Endothelial cell of umbilical vein (primary cell): ENCODE data around the gene KLHL1. TPM values are rescaled to one million over a fixed set of nuclear protein-coding genes. Genes with fewer than 3 reads are reported as not detected.

Experiments used
- BruUV-seq: library from RNA; stranded (reverse); fragments of 400-500 nt; replicated peaks from 2 replicates; lab custom pipeline; 2021; lab: Mats Ljungman, UMichigan
- CTCF ChIA-PET: fragments of 300-600, 350-600 bp; sonication (Branson Sonifier 250); formaldehyde crosslinking; loops from one replicate; lab custom pipeline; 2021; ENCODE audit warnings: antibody characterized with exemption, inconsistent platforms; lab: Charles Lee
- POLR2A ChIA-PET: fragments of 300-600, 350-600 bp; sonication (Branson Sonifier 250); formaldehyde crosslinking; loops from one replicate; lab custom pipeline; 2021; ENCODE audit warnings: antibody characterized with exemption, inconsistent platforms; lab: Charles Lee
- DNase-seq: peaks from one replicate; pipeline ENCODE4 v3.0.0-alpha.2; 2011; ENCODE audit warnings: low read depth, low spot score
- FAIRE-seq: peaks from 2 replicates; lab custom pipeline; 2011; peaks lifted over from hg19 to GRCh38; lab: Jason Lieb, UNC
- H2AFZ ChIP-seq: 2 replicates; pipeline ENCODE4 v1.6.0; 2012; ENCODE audit warnings: low read depth, low read length, control low read depth, inconsistent platforms
- H3K27ac ChIP-seq: 2 replicates; pipeline ENCODE4 v1.5.1; 2011; ENCODE audit warnings: low read depth, mild to moderate bottlenecking, control low read depth, low read length, moderate library complexity; ENCODE audit not compliant: insufficient read depth
- H3K27me3 ChIP-seq, 2 experiments: 2 replicates each; pipeline versions ENCODE4 v1.6.0 to v1.6.1; 2011; ENCODE audit warnings: low read length in 2 of 2, mixed read lengths in 1 of 2; ENCODE audit not compliant: control insufficient read depth in 2 of 2, insufficient read depth in 2 of 2
- H3K36me3 ChIP-seq, 2 experiments: 2 replicates in 1 of 2; 3 replicates in 1 of 2; pipeline ENCODE4 v1.5.1; 2011; ENCODE audit warnings: low read length in 2 of 2, mild to moderate bottlenecking in 1 of 2, moderate library complexity in 1 of 2; ENCODE audit not compliant: control insufficient read depth in 2 of 2, insufficient read depth in 2 of 2; ENCODE audit errors: extremely low read depth in 1 of 2
- H3K4me1 ChIP-seq: 3 replicates; pipeline ENCODE4 v1.5.1; 2011; ENCODE audit warnings: mild to moderate bottlenecking, low read length; ENCODE audit not compliant: control insufficient read depth, insufficient read depth; ENCODE audit errors: extremely low read depth
- H3K4me2 ChIP-seq: 2 replicates; pipeline ENCODE4 v1.6.1; 2011; ENCODE audit warnings: low read length, control low read depth, mixed read lengths; ENCODE audit not compliant: insufficient read depth
- H3K4me3 ChIP-seq, 3 experiments: fragments of 200-600 bp in 1 of 3; sonication (generic), shearing (Covaris generic) in 1 of 3; replicated peaks in 1 of 3; 2 replicates each; pipeline ENCODE4 v1.5.1; 2011 to 2016; ENCODE audit warnings: control low read depth in 3 of 3, low read length in 3 of 3, mild to moderate bottlenecking in 2 of 3, inconsistent platforms in 1 of 3, low read depth in 1 of 3, moderate library complexity in 1 of 3; ENCODE audit not compliant: insufficient read depth in 1 of 3
- H3K79me2 ChIP-seq: 2 replicates; pipeline ENCODE4 v1.6.0; 2012; ENCODE audit warnings: low read length, inconsistent platforms; ENCODE audit not compliant: control insufficient read depth, insufficient read depth
- H3K9ac ChIP-seq: replicated peaks from 2 replicates; pipeline ENCODE3; 2011; ENCODE audit warnings: low read length, control low read depth; ENCODE audit not compliant: insufficient read depth; ENCODE audit errors: extremely low read depth
- H3K9me1 ChIP-seq: replicated peaks from 3 replicates; pipeline ENCODE4 v1.6.0; 2011; ENCODE audit warnings: mild to moderate bottlenecking, low read length; ENCODE audit not compliant: control insufficient read depth, insufficient read depth; ENCODE audit errors: extremely low read depth
- H3K9me3 ChIP-seq: replicated peaks from 2 replicates; pipeline ENCODE4 v1.5.1; 2012; ENCODE audit warnings: low read length, inconsistent platforms; ENCODE audit not compliant: control insufficient read depth, insufficient read depth
- H4K20me1 ChIP-seq: replicated peaks from 2 replicates; pipeline ENCODE3; 2011; ENCODE audit warnings: mild to moderate bottlenecking, low read length; ENCODE audit not compliant: control insufficient read depth, insufficient read depth; ENCODE audit errors: extremely low read depth
- CTCF ChIP-seq, 2 donors: IDR thresholded peaks; 1 replicate in 1 of 2; 2 replicates in 1 of 2; pipeline ENCODE4 v1.5.1; 2011; ENCODE audit warnings: low read length in 2 of 2, mild to moderate bottlenecking in 2 of 2, moderate library complexity in 2 of 2, control low read depth in 1 of 2, inconsistent platforms in 1 of 2, low read depth in 1 of 2; ENCODE audit not compliant: insufficient read depth in 1 of 2; ENCODE audit errors: extremely low read depth in 1 of 2
- EZH2 ChIP-seq: IDR thresholded peaks from 2 replicates; pipeline ENCODE4 v1.6.1; 2012; ENCODE audit warnings: borderline replicate concordance, low read depth, mild to moderate bottlenecking, moderate library complexity, low read length, inconsistent platforms; ENCODE audit not compliant: severe bottlenecking
- FOS ChIP-seq: IDR thresholded peaks from 2 replicates; pipeline ENCODE4 v1.6.1; 2011; ENCODE audit warnings: mild to moderate bottlenecking, low read length, moderate library complexity, borderline replicate concordance; ENCODE audit not compliant: insufficient read depth
- GATA2 ChIP-seq: IDR thresholded peaks from 2 replicates; pipeline ENCODE4 v1.7.0; 2011; ENCODE audit warnings: low read depth, mild to moderate bottlenecking, moderate library complexity, mixed read lengths, low read length; ENCODE audit not compliant: insufficient read length, insufficient read depth
- JUN ChIP-seq: IDR thresholded peaks from 2 replicates; pipeline ENCODE4 v1.6.1; 2011; ENCODE audit warnings: borderline replicate concordance, low read depth; ENCODE audit not compliant: insufficient read length, insufficient read depth
- MAX ChIP-seq: IDR thresholded peaks from 2 replicates; pipeline ENCODE4 v1.6.1; 2011; ENCODE audit not compliant: insufficient read depth, insufficient read length
- MYC ChIP-seq: IDR thresholded peaks from one replicate; pipeline ENCODE4 v1.6.1; 2011; ENCODE audit warnings: mild to moderate bottlenecking, low read depth, low read length
- POLR2A ChIP-seq: IDR thresholded peaks from 2 replicates; pipeline ENCODE4 v1.6.1; 2012; ENCODE audit warnings: low read depth, mild to moderate bottlenecking, control low read depth, low read length
- POLR2AphosphoS5 ChIP-seq: IDR thresholded peaks from 2 replicates; pipeline ENCODE4 v1.6.1; 2012; ENCODE audit warnings: low read depth, mild to moderate bottlenecking, control low read depth, low read length, moderate library complexity; ENCODE audit not compliant: insufficient read depth
- dilution Hi-C: fragments of 300-500 bp; cut with MboI; formaldehyde crosslinking; loops from one replicate; pipeline ENCODE4 v1.15.0; 2019; ENCODE audit warnings: low sequenced_read_pairs; ENCODE audit not compliant: extremely low pct_ligation_motif_present
- intact Hi-C: fragments of 100-400 bp; cut with micrococcal nuclease; formaldehyde crosslinking; loops from one replicate; pipeline ENCODE4 v1.10.0; 2022
- polyA plus RNA-seq, 4 experiments: library from polyadenylated mRNA; depleted of rRNA in 3 of 4; stranded (reverse) in 3 of 4; unstranded in 1 of 4; fragments of >200 nt; gene quantifications; 2 replicates each; pipeline versions ENCODE4 v1.2.1 to v1.2.3, GENCODE V29; 2011 to 2012; ENCODE audit warnings: missing spikeins in 1 of 4
- total RNA-seq: library from RNA; stranded (reverse); gene quantifications from 2 replicates; pipeline ENCODE4 v1.2.3, GENCODE V29; 2021

KLHL1 gene
- total and polyA plus RNA-seq, 2 donors (not counting 3 experiments of a cell fraction or from before 2014, with no cell fraction given), result not detected

GRCh38 chr13:69761581-69761980, 346.7 kb downstream of the KLHL1 start:
- Histone ChIP-seq H3K36me3 (no peaks in the 10 kb centered on the region), H3K79me2 (no peaks in the 10 kb centered on the region), H3K9ac (no peak overlapping the region), H2AFZ (no peak overlapping the region), H3K27me3 (no peaks in the 10 kb centered on the region), H3K4me2 (no peak overlapping the region), H4K20me1 (no peaks in the 10 kb centered on the region), H3K27ac (no peak overlapping the region), H3K9me1 (no peaks in the 10 kb centered on the region), H3K4me1 (no peaks in the 10 kb centered on the region), H3K4me3 (no peak overlapping the region), H3K9me3 (no peaks in the 10 kb centered on the region)
- dilution Hi-C loops (no loop called here), intact Hi-C loops (no loop called here)
- CTCF ChIA-PET, result no interaction called here
- no peak for FAIRE-seq
- TF ChIP-seq CTCF (IDR thresholded peaks at IDR 0.05; ENCODE audit: extremely low read depth in 1 of 2, insufficient read depth in 1 of 2, low read depth in 1 of 2, low read length in 2 of 2) (no peak), GATA2 (no peak)
- no peak for DNase-seq
- POLR2A ChIA-PET, result no interaction called here
- BruUV-seq, result no TSS peak

- TF ChIP-seq CTCF (IDR thresholded peaks at IDR 0.05; ENCODE audit: extremely low read depth in 1 of 2, insufficient read depth in 1 of 2, low read depth in 1 of 2, low read length in 2 of 2), result no peak
- TF ChIP-seq MYC, result no peak
- TF ChIP-seq EZH2, result no peak
- no peak for TF ChIP-seq GATA2
- no peak for TF ChIP-seq JUN
- TF ChIP-seq POLR2A, result no peak
- no peak for TF ChIP-seq MAX
- TF ChIP-seq POLR2AphosphoS5, result no peak
- TF ChIP-seq FOS, result no peak
- dilution Hi-C loops, result no loop called here
- CTCF ChIA-PET, result no interaction called here
Observed at GRCh38 chr13:69755101-69755500, 353.2 kb downstream of the KLHL1 start.

More at GRCh38 chr13:69755101-69755500, 353.2 kb downstream of the KLHL1 start:
- no peak overlapping the region for H2AFZ ChIP-seq
- FAIRE-seq, result no peak
- no TSS peak for BruUV-seq
- H3K9ac ChIP-seq, result no peak overlapping the region
- H3K27me3 ChIP-seq, result no peaks in the 10 kb centered on the region
- DNase-seq, result no peak
- no peaks in the 10 kb centered on the region for H3K4me1 ChIP-seq
- H3K79me2 ChIP-seq, result no peaks in the 10 kb centered on the region
- H3K4me3 ChIP-seq, result no peak overlapping the region
- no peak overlapping the region for H3K27ac ChIP-seq
- H3K9me1 ChIP-seq, result no peaks in the 10 kb centered on the region
- H3K4me2 ChIP-seq, result no peak overlapping the region
- no peaks in the 10 kb centered on the region for H4K20me1 ChIP-seq
- intact Hi-C loops, result no loop called here
- POLR2A ChIA-PET, result no interaction called here
- no peaks in the 10 kb centered on the region for H3K9me3 ChIP-seq
- no peaks in the 10 kb centered on the region for H3K36me3 ChIP-seq
